ENCODE results near the gene DACT1. TPM values are rescaled to one million over a fixed set of nuclear protein-coding genes. Genes with fewer than 3 reads are reported as not detected.

The DACT1 gene
- total RNA-seq, 2 experiments from 2014 or later: not detected

- no peaks in the 10 kb centered on the region for H4K20me1 ChIP-seq (ENCODE audit: insufficient read depth, low read length)
- POLR2A ChIA-PET: interaction anchor here (1.3 kb wide), 1 partner anchor 10 kb away, joined by 3 read pairs; no protein-coding TSS in a partner anchor
Observed at GRCh38 chr14:58659846-58660245, 22.1 kb downstream of the DACT1 start.

GRCh38 chr14:58660407-58660806 is 22.6 kb downstream of the DACT1 start:
- BruUV-seq (replicated peaks): no TSS peak
- ChIA-PET POLR2A (interaction anchor here (1.3 kb wide), 1 partner anchor 10 kb away, joined by 3 read pairs; no protein-coding TSS in a partner anchor), CTCF (ENCODE audit: unreplicated experiment) (no interaction called here)
- Histone ChIP-seq H4K20me1 (ENCODE audit: insufficient read depth, low read length) (no peaks in the 10 kb centered on the region), H3K4me2 (ENCODE audit: low read length) (no peak overlapping the region), H3K9me2 (ENCODE audit: insufficient read depth, low read length) (no peaks in the 10 kb centered on the region), H3K4me3 (ENCODE audit: low read depth, low read length, poor library complexity, severe bottlenecking) (no peak overlapping the region), H3K4me1 (ENCODE audit: insufficient read depth, low read length, poor library complexity, severe bottlenecking) (no peaks in the 10 kb centered on the region), H3K9me3 (ENCODE audit: low read length) (no peaks in the 10 kb centered on the region), H3K36me3 (ENCODE audit: insufficient read depth, low read length) (no peaks in the 10 kb centered on the region), H3K27ac (ENCODE audit: low read depth, low read length, poor library complexity, severe bottlenecking) (no peak overlapping the region), H3K79me2 (ENCODE audit: insufficient read depth, low read depth, low read length) (no peaks in the 10 kb centered on the region), H2AFZ (ENCODE audit: low read length) (no peak overlapping the region)
- TF ChIP-seq EZH2phosphoT487 (IDR thresholded peaks at IDR 0.05; ENCODE audit: borderline replicate concordance, low read depth, low read length) (no peak), CTCF (conservative IDR thresholded peaks at IDR 0.05; ENCODE audit: low read length) (no peak)
- no peak for DNase-seq (ENCODE audit: low spot score)
- intact Hi-C loops (cut with micrococcal nuclease; ENCODE audit: unreplicated experiment): no loop called here

More at GRCh38 chr14:58659846-58660245, 22.1 kb downstream of the DACT1 start:
- H2AFZ ChIP-seq (ENCODE audit: low read length): no peak overlapping the region
- CTCF ChIA-PET (ENCODE audit: unreplicated experiment): no interaction called here
- DNase-seq (ENCODE audit: low spot score): no peak
- no peak overlapping the region for H3K4me2 ChIP-seq (ENCODE audit: low read length)
- no peak overlapping the region for H3K4me3 ChIP-seq (ENCODE audit: low read depth, low read length, poor library complexity, severe bottlenecking)
- no peaks in the 10 kb centered on the region for H3K4me1 ChIP-seq (ENCODE audit: insufficient read depth, low read length, poor library complexity, severe bottlenecking)
- BruUV-seq (replicated peaks): no TSS peak
- no peaks in the 10 kb centered on the region for H3K79me2 ChIP-seq (ENCODE audit: insufficient read depth, low read depth, low read length)
- no peak overlapping the region for H3K27ac ChIP-seq (ENCODE audit: low read depth, low read length, poor library complexity, severe bottlenecking)
- TF ChIP-seq EZH2phosphoT487 (IDR thresholded peaks at IDR 0.05; ENCODE audit: borderline replicate concordance, low read depth, low read length) (no peak), CTCF (conservative IDR thresholded peaks at IDR 0.05; ENCODE audit: low read length) (no peak)
- no peaks in the 10 kb centered on the region for H3K9me2 ChIP-seq (ENCODE audit: insufficient read depth, low read length)
- H3K9me3 ChIP-seq (ENCODE audit: low read length): no peaks in the 10 kb centered on the region
- H3K36me3 ChIP-seq (ENCODE audit: insufficient read depth, low read length): no peaks in the 10 kb centered on the region
- intact Hi-C loops (cut with micrococcal nuclease; ENCODE audit: unreplicated experiment): no loop called here

- H3K4me3 ChIP-seq (ENCODE audit: low read depth, low read length, poor library complexity, severe bottlenecking): no peak overlapping the region
- H3K27ac ChIP-seq (ENCODE audit: low read depth, low read length, poor library complexity, severe bottlenecking): no peak overlapping the region
- no peaks in the 10 kb centered on the region for H3K4me1 ChIP-seq (ENCODE audit: insufficient read depth, low read length, poor library complexity, severe bottlenecking)
- ChIA-PET CTCF (ENCODE audit: unreplicated experiment) (no interaction called here), POLR2A (no interaction called here)
- DNase-seq (ENCODE audit: low spot score): no peak
- no peaks in the 10 kb centered on the region for H3K79me2 ChIP-seq (ENCODE audit: insufficient read depth, low read depth, low read length)
- BruUV-seq (replicated peaks): no TSS peak
- H3K36me3 ChIP-seq (ENCODE audit: insufficient read depth, low read length): no peaks in the 10 kb centered on the region
- TF ChIP-seq CTCF (conservative IDR thresholded peaks at IDR 0.05; ENCODE audit: low read length): no peak
- no peak for TF ChIP-seq EZH2phosphoT487 (IDR thresholded peaks at IDR 0.05; ENCODE audit: borderline replicate concordance, low read depth, low read length)
- H2AFZ ChIP-seq (ENCODE audit: low read length): no peak overlapping the region
- H3K9me3 ChIP-seq (ENCODE audit: low read length): no peaks in the 10 kb centered on the region
- intact Hi-C loops (cut with micrococcal nuclease; ENCODE audit: unreplicated experiment): no loop called here
- H4K20me1 ChIP-seq (ENCODE audit: insufficient read depth, low read length): no peaks in the 10 kb centered on the region
- no peak overlapping the region for H3K4me2 ChIP-seq (ENCODE audit: low read length)
- no peaks in the 10 kb centered on the region for H3K9me2 ChIP-seq (ENCODE audit: insufficient read depth, low read length)
Observed at GRCh38 chr14:58662018-58662417, 24.3 kb downstream of the DACT1 start.

Data from OCI-LY7 (cell line).